ENCODE results near the gene MKRN2OS. TPM values are rescaled to one million over a fixed set of nuclear protein-coding genes. Genes with fewer than 3 reads are reported as not detected.

The MKRN2OS gene
- total and polyA plus RNA-seq, 10 of the 15 experiments (the other 5 are each of a cell fraction or from before 2014, with no cell fraction given) = 0.20 to 1.0 (median 0.40) TPM; not detected in 4

DNA sequence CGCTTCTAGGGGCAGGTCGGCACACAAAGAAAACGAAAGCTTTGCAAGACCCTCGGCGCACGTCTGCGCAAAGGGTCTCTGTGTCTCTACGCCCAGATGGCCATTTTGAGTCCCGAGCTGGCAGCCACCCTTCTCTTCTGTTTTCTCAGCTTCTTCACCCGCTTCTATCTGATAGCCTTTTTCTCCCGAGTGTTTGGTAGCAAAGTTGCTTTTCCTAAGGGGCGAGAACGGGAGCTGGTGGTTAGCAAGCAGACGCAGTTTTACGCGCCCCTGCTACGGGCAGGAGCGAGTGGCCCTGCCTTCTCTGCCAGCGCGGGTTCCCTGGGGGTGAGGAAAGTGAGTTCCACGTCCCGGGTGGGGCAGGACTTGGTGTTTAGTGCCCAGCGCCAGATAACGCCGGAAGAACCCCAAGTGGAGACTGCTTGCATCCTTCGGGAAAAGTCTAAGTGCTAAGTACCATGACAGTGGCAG, 8.7 kb upstream of the MKRN2OS start:
- 2% methylated on average over 26 of the region's 26 CpGs for WGBS (ENCODE audit: insufficient coverage, insufficient replicate concordance, low lambda C conversion rate, missing lambda C conversion rate)
- ATAC-seq (peak; percentile 5), DNase-seq (ENCODE audit: low read depth, low spot score) (no peak), FAIRE-seq (no peak)
- intact Hi-C loops (cut with micrococcal nuclease; ENCODE audit: unreplicated experiment) = no loop called here
- peak overlapping the region; percentile 83 for H3K4me2 ChIP-seq (ENCODE audit: control insufficient read depth, insufficient read depth)
- H3K27ac ChIP-seq (ENCODE audit: control insufficient read depth, insufficient read depth) = no peak overlapping the region
- no peaks in the 10 kb centered on the region for H4K20me1 ChIP-seq (ENCODE audit: control insufficient read depth, insufficient read depth)
- no peaks in the 10 kb centered on the region for H3K27me3 ChIP-seq (replicated peaks in 1 of 2; ENCODE audit: control insufficient read depth in 2 of 2, insufficient read depth in 2 of 2, low read length in 1 of 2)
- peak overlapping the region; percentile 75 for H3K4me3 ChIP-seq
- CTCF ChIA-PET = interaction anchor here (1.0 to 1.4 kb wide), 4 partner anchors 9 to 74 kb away, joined by 3 to 4 read pairs (median 4); partner anchors contain the start of gene TSEN2
- SMC1A ChIA-PET (ENCODE audit: uncharacterized antibody, unreplicated experiment) = interaction anchor here (0.8 to 2.5 kb wide), 6 partner anchors 8 to 105 kb away, joined by 3 to 8 read pairs (median 4); partner anchors contain the start of gene MKRN2OS
- peak overlapping the region; percentile 70 for H2AFZ ChIP-seq (ENCODE audit: control insufficient read depth, low read depth, low read length)
- H3K9me3 ChIP-seq (replicated peaks; ENCODE audit: control insufficient read depth, insufficient read depth, low read length) = no peaks in the 10 kb centered on the region
- POLR2A ChIA-PET = interaction anchor here (0.9 kb wide), 1 partner anchor 13 kb away, joined by 3 read pairs; no protein-coding TSS in a partner anchor
- RAD21 ChIA-PET (ENCODE audit: unreplicated experiment) = interaction anchor here (0.6 to 1.0 kb wide), 3 partner anchors 142 to 288 kb away, joined by 3 read pairs; no protein-coding TSS in a partner anchor
- peak overlapping the region; percentile 33; the same call in 1 of the 2 replicates for H3K9ac ChIP-seq (ENCODE audit: control insufficient read depth, insufficient read depth, low read length)
- H3K4me1 ChIP-seq (ENCODE audit: control insufficient read depth, insufficient read depth, low read length) = no peaks in the 10 kb centered on the region
- in situ Hi-C loops (cut with MboI) = no loop called here
- H3K36me3 ChIP-seq (ENCODE audit: control insufficient read depth in 2 of 2, insufficient read depth in 2 of 2, low read length in 1 of 2) = no peaks in the 10 kb centered on the region
- H3K79me2 ChIP-seq (ENCODE audit: control insufficient read depth, insufficient read depth, low read length) = peaks cover 22% of the 10 kb centered on the region
- BruUV-seq (replicated peaks) = no TSS peak
- TF ChIP-seq SMAD1 (IDR thresholded peaks at IDR 0.05; ENCODE audit: low read depth, partially characterized antibody) = no peak
- TF ChIP-seq, protein P1, sequence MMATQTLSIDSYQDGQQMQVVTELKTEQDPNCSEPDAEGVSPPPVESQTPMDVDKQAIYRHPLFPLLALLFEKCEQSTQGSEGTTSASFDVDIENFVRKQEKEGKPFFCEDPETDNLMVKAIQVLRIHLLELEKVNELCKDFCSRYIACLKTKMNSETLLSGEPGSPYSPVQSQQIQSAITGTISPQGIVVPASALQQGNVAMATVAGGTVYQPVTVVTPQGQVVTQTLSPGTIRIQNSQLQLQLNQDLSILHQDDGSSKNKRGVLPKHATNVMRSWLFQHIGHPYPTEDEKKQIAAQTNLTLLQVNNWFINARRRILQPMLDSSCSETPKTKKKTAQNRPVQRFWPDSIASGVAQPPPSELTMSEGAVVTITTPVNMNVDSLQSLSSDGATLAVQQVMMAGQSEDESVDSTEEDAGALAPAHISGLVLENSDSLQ (IDR thresholded peaks at IDR 0.05) = no peak
- TF ChIP-seq GATAD2B (conservative IDR thresholded peaks at IDR 0.05; ENCODE audit: low read depth) = peak; percentile 36; the same call in 1 of the 2 replicates
- TF ChIP-seq PAX5 (IDR thresholded peaks at IDR 0.05; ENCODE audit: borderline replicate concordance, low read depth, low read length) = no peak
- TF ChIP-seq SRF (IDR thresholded peaks at IDR 0.05; ENCODE audit: low read depth in 2 of 2, low read length in 2 of 2) = no peak
- TF ChIP-seq POLR2A (IDR thresholded peaks at IDR 0.05; ENCODE audit: low read depth, low read length) = 0 out of 2 replicates have a peak, but pooled peaks have one; percentile 47
- 0 out of 2 replicates have a peak, but pooled peaks have one; percentile 21 for TF ChIP-seq MTA2 (IDR thresholded peaks at IDR 0.05; ENCODE audit: low read depth)
- no peak for TF ChIP-seq NRF1 (conservative IDR thresholded peaks at IDR 0.05; ENCODE audit: low read depth, low read length)
- peak; percentile 57 for TF ChIP-seq HDAC6 (IDR thresholded peaks at IDR 0.05; ENCODE audit: unreplicated experiment)
- TF ChIP-seq FOS (IDR thresholded peaks at IDR 0.05; ENCODE audit: borderline replicate concordance, extremely low read depth, insufficient read length) = no peak
- TF ChIP-seq, protein P2, sequence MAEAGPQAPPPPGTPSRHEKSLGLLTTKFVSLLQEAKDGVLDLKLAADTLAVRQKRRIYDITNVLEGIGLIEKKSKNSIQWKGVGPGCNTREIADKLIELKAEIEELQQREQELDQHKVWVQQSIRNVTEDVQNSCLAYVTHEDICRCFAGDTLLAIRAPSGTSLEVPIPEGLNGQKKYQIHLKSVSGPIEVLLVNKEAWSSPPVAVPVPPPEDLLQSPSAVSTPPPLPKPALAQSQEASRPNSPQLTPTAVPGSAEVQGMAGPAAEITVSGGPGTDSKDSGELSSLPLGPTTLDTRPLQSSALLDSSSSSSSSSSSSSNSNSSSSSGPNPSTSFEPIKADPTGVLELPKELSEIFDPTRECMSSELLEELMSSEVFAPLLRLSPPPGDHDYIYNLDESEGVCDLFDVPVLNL (IDR thresholded peaks at IDR 0.05; ENCODE audit: low read depth, low read length) = no peak
- TF ChIP-seq, protein P3, sequence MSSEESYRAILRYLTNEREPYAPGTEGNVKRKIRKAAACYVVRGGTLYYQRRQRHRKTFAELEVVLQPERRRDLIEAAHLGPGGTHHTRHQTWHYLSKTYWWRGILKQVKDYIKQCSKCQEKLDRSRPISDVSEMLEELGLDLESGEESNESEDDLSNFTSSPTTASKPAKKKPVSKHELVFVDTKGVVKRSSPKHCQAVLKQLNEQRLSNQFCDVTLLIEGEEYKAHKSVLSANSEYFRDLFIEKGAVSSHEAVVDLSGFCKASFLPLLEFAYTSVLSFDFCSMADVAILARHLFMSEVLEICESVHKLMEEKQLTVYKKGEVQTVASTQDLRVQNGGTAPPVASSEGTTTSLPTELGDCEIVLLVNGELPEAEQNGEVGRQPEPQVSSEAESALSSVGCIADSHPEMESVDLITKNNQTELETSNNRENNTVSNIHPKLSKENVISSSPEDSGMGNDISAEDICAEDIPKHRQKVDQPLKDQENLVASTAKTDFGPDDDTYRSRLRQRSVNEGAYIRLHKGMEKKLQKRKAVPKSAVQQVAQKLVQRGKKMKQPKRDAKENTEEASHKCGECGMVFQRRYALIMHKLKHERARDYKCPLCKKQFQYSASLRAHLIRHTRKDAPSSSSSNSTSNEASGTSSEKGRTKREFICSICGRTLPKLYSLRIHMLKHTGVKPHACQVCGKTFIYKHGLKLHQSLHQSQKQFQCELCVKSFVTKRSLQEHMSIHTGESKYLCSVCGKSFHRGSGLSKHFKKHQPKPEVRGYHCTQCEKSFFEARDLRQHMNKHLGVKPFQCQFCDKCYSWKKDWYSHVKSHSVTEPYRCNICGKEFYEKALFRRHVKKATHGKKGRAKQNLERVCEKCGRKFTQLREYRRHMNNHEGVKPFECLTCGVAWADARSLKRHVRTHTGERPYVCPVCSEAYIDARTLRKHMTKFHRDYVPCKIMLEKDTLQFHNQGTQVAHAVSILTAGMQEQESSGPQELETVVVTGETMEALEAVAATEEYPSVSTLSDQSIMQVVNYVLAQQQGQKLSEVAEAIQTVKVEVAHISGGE (CRISPR knock-in tag; IDR thresholded peaks at IDR 0.05) = no peak
- TF ChIP-seq IKZF1 (conservative IDR thresholded peaks at IDR 0.05) = peak; percentile 41; the same call in 1 of the 2 replicates
- TF ChIP-seq YY1 (IDR thresholded peaks at IDR 0.05; ENCODE audit: low read depth, low read length) = peak; percentile 72; the same call in 1 of the 2 replicates
- no peak for TF ChIP-seq CHD2 (IDR thresholded peaks at IDR 0.05; ENCODE audit: borderline replicate concordance, low read depth, low read length)
- TF ChIP-seq SUPT20H (IDR thresholded peaks at IDR 0.05; ENCODE audit: borderline replicate concordance, control insufficient read depth, low read depth, low read length) = no peak
- no peak for TF ChIP-seq PAX8 (IDR thresholded peaks at IDR 0.05)
- TF ChIP-seq, protein P4, sequence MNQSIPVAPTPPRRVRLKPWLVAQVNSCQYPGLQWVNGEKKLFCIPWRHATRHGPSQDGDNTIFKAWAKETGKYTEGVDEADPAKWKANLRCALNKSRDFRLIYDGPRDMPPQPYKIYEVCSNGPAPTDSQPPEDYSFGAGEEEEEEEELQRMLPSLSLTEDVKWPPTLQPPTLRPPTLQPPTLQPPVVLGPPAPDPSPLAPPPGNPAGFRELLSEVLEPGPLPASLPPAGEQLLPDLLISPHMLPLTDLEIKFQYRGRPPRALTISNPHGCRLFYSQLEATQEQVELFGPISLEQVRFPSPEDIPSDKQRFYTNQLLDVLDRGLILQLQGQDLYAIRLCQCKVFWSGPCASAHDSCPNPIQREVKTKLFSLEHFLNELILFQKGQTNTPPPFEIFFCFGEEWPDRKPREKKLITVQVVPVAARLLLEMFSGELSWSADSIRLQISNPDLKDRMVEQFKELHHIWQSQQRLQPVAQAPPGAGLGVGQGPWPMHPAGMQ (IDR thresholded peaks at IDR 0.05; ENCODE audit: borderline replicate concordance) = no peak
